Activated CD8-positive, alpha-beta memory T cell treated with anti-CD3 and anti-CD28 coated beads for 36 hours (primary cell): ENCODE results near the gene KDM8. TPM values are rescaled to one million over a fixed set of nuclear protein-coding genes. Genes with fewer than 3 reads are reported as not detected.
"Not testable (repeated sequence)": the region's sequence is repeated elsewhere in the genome, so short reads cannot be mapped to it uniquely, and the experiment has no call there.

ENCODE experiments used
- CTCF ChIA-PET: fragments of 350-600 bp; sonication (Branson Sonifier 250); formaldehyde crosslinking; loops from one replicate; lab custom pipeline; 2021; ENCODE audit warnings: antibody characterized with exemption; lab: Charles Lee
- POLR2A ChIA-PET: fragments of 350-600 bp; sonication (Branson Sonifier 250); formaldehyde crosslinking; loops from one replicate; lab custom pipeline; 2021; ENCODE audit warnings: antibody characterized with exemption; lab: Charles Lee
- total RNA-seq, 2 experiments: library from RNA; stranded (reverse); gene quantifications; one replicate each; pipeline ENCODE4 v1.2.3, GENCODE V29; 2021

The KDM8 gene
- total RNA-seq, 2 experiments from 2014 or later = 8.4 to 8.8 TPM

DNA sequence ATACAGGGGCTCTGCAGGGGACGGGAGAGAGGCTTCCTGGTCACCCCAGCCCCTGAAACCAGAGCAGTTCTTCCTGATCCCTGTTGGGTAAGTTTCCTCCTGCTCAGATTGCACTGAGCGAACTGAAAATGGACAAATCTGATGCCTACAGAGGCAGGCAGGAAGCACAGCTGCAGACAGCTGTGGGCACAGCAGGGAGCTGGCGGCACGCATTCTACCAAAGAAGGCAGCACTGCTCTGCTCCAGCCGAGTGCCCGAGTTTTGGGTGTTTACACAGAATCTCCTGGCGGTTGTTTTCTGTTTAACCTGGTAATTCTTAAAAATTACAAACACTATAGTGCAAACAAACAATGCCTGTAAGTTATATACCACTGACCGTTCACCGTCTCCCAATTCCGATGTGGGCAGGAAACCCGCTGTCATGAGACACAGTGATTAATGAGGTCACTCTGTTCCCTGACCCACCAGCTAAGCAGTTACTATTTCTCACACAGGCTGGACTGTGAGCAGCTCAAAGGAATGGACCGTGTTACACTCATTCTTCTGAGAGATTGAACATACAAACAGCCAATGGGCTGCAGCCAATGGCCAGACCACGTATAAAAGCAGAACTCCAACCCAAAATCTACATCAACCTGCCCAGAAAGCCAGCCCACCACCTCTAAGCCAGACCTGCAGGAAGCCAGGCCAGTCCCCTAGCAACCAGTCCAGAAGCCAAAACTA, 39.7 kb downstream of the KDM8 start:
- CTCF ChIA-PET = interaction anchor here (1.3 to 1.6 kb wide), 2 partner anchors 8 to 87 kb away, joined by 6 to 9 read pairs; no protein-coding TSS in a partner anchor
- POLR2A ChIA-PET = no interaction called here

DNA sequence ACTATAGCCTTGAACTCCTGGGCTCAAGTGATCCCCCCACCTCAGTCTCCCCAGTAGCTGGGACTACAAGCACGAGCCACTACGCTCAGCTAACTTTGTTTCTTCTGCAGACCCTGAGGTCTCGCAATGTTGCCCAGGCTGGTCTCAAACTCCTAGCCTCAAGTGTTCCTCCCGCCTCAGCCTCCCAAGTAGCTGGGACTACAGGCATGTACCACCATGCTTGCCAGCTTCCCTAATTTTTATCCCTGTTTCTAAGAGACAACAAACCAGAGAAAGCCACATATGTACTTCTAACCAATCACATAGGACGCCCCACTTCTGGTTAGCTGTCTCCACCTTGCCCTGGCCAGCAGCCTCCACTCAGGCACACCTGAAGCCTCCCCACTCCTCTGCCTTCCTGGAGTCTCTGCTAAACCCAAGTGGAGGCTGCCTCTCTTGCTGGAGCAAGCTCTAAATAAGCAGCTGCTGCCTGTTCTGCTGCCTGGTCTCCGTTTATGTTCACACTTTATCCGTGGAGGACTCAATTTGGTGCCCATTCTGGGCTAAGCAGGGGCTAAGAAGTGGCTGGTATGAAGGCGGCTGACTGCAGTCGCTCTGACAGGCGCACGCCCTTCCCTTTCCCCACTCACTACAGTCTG, 40.5 kb downstream of the KDM8 start:
- POLR2A ChIA-PET = no interaction called here
- CTCF ChIA-PET = interaction anchor here (0.6 to 1.6 kb wide), 5 partner anchors 9 to 214 kb away, joined by 3 to 9 read pairs (median 4); no protein-coding TSS in a partner anchor

DNA sequence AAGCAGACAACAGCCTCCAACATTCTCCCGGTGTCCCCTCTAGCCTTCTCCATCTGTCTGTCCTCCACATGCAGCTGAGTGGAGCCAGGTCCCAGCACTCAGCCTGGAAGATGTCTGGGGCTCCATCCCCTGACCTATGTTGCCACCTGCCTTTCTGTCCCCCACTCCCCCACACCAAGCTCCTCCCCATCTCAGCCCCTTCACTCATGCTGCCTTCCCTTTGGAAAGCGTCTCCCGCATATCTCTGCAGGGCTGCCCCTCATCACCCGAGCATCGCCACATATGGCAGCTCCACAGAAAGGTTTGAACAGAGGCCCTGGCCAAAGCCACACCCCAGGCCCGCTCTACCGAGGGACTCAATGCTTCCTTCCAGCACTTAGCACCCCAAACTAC, 41.0 kb downstream of the KDM8 start:
- POLR2A ChIA-PET = no interaction called here
- CTCF ChIA-PET = interaction anchor here (0.6 to 1.6 kb wide), 5 partner anchors 9 to 214 kb away, joined by 3 to 9 read pairs (median 4); no protein-coding TSS in a partner anchor

DNA sequence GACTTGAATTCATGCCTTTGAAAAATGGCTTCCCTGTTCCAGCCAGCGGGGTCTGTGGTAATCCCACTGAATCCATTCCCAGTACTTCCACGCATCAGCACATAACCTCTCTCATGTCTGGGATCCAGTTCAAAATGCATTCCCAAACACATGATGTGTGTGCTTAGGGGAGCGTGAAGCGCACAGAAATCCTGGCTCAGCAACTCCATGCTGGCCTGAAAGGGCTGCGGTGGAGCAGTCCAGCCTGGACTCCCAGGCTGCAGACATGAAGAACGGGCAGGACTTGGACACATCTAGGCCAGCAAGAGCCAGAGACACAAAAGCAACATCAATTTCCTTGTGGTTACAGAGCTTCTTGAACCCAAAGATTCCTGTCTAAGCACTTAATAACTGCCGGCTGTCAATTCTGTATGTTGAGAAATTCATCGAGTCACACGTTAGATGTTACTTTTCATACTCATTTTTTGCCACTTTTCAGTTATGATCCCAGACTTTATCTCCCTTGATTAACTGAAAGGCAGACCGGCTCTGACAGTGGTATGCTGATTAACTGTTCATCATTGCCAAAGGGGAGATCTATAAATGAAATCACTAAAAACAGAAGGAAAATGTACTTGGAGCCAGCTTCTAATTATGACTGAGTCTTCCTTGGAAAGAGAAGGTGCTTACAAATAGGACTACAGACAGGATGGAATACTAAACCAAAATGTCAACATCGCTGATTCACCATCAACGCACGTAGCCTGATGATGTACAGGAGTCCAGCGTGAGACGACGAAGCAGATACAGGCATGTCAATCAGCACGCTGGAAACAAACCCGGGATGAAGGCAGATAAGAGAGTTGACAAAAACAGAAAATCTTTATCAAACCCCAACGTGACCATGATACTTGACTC, 42.2 kb downstream of the KDM8 start:
- ChIA-PET CTCF (no interaction called here), POLR2A (no interaction called here)

- POLR2A ChIA-PET = interaction anchor here (1.1 kb wide), 1 partner anchor 11 kb away, joined by 3 read pairs; no protein-coding TSS in a partner anchor
Measured at GRCh38 chr16:27246439-27246838, 43.1 kb downstream of the KDM8 start.

DNA sequence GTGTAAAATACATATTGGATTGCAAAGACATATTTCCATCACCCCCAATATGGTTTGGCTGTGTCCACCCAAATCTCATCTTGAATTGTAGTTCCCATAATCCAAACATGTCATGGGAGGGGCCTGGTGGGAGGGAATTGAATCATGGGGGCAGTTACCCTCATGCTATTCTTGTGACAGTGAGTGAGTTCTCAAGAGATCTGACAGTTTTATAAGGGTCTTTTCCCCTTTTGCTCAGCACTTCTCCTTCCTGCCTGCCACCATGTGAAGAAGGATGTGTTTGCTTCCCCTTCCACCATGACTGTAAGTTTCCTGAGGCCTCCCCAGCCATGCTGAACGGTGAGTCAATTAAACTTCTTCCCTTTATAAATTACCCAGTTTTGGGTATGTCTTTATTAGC, 43.8 kb downstream of the KDM8 start:
- POLR2A ChIA-PET = interaction anchor here (1.1 kb wide), 1 partner anchor 11 kb away, joined by 3 read pairs; no protein-coding TSS in a partner anchor
- CTCF ChIA-PET = not testable (repeated sequence)

More at GRCh38 chr16:27246439-27246838, 43.1 kb downstream of the KDM8 start:
- CTCF ChIA-PET = no interaction called here

DNA sequence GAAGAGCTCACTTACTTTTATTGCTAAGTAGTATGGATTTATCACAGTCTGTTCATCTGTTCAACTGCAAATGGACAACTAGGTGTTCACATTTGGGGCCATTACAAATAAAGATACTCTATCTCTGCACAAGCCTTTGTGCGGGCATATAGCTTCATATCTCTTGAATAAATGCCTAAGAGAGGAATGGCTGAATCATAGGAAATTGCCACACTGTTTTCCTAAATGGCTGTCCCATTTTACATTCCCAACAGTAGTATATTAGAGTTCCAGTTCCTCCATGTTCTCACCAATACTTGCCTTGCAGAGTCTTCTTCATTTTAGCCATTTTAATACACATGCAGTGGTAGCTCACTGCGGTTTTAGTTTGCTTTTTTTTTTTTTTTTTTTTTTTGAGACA, 44.7 kb downstream of the KDM8 start:
- ChIA-PET POLR2A (interaction anchor here (0.7 to 1.8 kb wide), 2 partner anchors 11 to 987 kb away, joined by 4 to 6 read pairs; no protein-coding TSS in a partner anchor), CTCF (interaction anchor here (0.6 to 1.2 kb wide), 4 partner anchors 13 to 82 kb away, joined by 3 to 4 read pairs (median 4); no protein-coding TSS in a partner anchor)

GRCh38 chr16:27248886-27249285, 45.6 kb downstream of the KDM8 start:
- CTCF ChIA-PET = interaction anchor here (1.3 kb wide), 1 partner anchor 118 kb away, joined by 3 read pairs; no protein-coding TSS in a partner anchor
- POLR2A ChIA-PET = interaction anchor here (1.8 kb wide), 1 partner anchor 12 kb away, joined by 6 read pairs; no protein-coding TSS in a partner anchor

GRCh38 chr16:27251541-27252205, 48.3 kb downstream of the KDM8 start:
- ChIA-PET POLR2A (interaction anchor here (1.2 kb wide), 1 partner anchor 67 kb away, joined by 3 read pairs; no protein-coding TSS in a partner anchor), CTCF (interaction anchor here (1.2 kb wide), 1 partner anchor 15 kb away, joined by 3 read pairs; no protein-coding TSS in a partner anchor)

GRCh38 chr16:27252206-27252585, 48.9 kb downstream of the KDM8 start:
- POLR2A ChIA-PET = interaction anchor here (1.2 kb wide), 1 partner anchor 66 kb away, joined by 3 read pairs; no protein-coding TSS in a partner anchor
- CTCF ChIA-PET = interaction anchor here (1.2 kb wide), 1 partner anchor 16 kb away, joined by 3 read pairs; no protein-coding TSS in a partner anchor

DNA sequence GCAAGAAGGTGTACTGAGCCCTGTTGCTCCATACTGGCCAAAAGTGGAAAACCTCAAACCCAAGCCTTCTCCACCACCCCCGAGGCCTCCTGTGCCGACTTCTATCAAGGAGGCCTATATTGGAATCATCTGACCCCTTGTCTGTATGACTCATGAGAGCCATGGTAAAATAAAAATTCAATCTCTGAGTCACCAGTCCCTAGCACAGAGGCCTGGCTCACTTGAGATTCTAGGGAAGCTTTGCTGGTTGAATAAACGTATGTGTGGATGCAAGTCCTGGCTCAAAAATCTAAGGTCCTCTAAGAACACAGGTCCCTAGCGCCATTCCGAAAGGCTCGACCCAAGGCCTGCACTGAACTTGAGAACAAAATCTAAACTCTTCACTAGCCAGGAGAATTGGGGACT, 50.2 kb downstream of the KDM8 start:
- POLR2A ChIA-PET = interaction anchor here (0.8 kb wide), 1 partner anchor 114 kb away, joined by 3 read pairs; no protein-coding TSS in a partner anchor
- CTCF ChIA-PET = interaction anchor here (1.3 to 2.6 kb wide), 4 partner anchors 9 to 151 kb away, joined by 3 to 11 read pairs (median 6); no protein-coding TSS in a partner anchor

DNA sequence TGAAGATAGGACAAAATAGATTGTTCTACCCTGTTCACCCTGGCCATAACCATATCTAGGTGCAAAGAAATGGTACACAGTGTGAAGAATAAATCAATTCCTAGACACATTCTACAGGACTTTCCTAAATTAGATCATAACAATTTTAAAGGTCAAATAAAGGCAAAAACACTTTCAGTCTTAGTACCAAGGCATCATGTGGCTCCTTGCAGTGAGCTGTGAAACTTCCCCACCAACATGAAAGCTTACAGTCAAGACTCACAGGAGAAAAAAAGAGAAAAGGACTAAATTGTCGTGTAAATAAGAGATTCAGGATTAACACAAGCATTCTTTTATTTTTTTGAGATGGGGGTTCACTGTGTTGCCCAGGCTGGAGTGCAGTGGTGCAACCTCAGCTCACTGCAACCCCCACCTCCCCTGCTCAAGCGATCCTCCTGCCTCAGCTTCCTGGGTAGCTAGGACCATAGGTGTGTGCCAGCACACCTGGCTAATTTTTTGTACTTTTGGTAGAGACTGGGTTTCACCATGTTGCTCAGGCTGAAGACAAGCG, 51.0 kb downstream of the KDM8 start:
- POLR2A ChIA-PET = interaction anchor here (0.5 to 0.9 kb wide), 4 partner anchors 16 to 113 kb away, joined by 3 to 4 read pairs (median 3); no protein-coding TSS in a partner anchor
- CTCF ChIA-PET = interaction anchor here (1.2 to 2.6 kb wide), 7 partner anchors 10 to 150 kb away, joined by 3 to 11 read pairs (median 5); no protein-coding TSS in a partner anchor

DNA sequence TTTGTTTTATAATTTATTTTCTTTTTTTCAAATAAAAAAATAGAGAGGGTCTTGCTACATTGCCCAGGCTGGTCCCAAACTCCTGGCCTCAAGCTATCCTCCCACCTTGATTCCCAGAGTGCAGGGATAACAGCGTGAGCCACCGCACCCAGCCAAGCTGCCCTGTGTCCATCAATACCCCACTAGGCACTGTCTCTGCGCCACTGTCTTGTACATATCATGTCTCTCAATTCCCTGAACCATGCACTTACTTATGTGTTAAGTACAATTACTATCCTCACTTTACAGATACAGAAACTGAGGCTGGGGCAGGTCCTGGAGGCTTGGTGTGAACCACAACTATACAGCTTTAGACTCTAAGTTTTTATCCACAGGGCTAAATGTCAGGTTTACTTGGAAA, 53.5 kb downstream of the KDM8 start:
- ChIA-PET CTCF (interaction anchor here (1.5 kb wide), 1 partner anchor 18 kb away, joined by 3 read pairs; no protein-coding TSS in a partner anchor), POLR2A (no interaction called here)

GRCh38 chr16:27257271-27257670, 53.9 kb downstream of the KDM8 start:
- ChIA-PET CTCF (interaction anchor here (1.5 kb wide), 1 partner anchor 19 kb away, joined by 3 read pairs; no protein-coding TSS in a partner anchor), POLR2A (no interaction called here)

GRCh38 chr16:27258241-27258734, 55.0 kb downstream of the KDM8 start:
- ChIA-PET CTCF (interaction anchor here (1.5 kb wide), 1 partner anchor 20 kb away, joined by 3 read pairs; no protein-coding TSS in a partner anchor), POLR2A (interaction anchor here (1.1 kb wide), 1 partner anchor 2000 kb away, joined by 4 read pairs; no protein-coding TSS in a partner anchor)

GRCh38 chr16:27259710-27260109, 56.4 kb downstream of the KDM8 start:
- ChIA-PET CTCF (no interaction called here), POLR2A (no interaction called here)

GRCh38 chr16:27262904-27263423, 59.6 kb downstream of the KDM8 start:
- POLR2A ChIA-PET, CTCF ChIA-PET: not testable (repeated sequence)
